Activated CD4-positive, alpha-beta T cell treated with anti-CD3 and anti-CD28 coated beads, Interleukin-2, amount 10 ng/mL, durations not matched to agents 24 days and 14 days (primary cell): ENCODE measurements around the gene UBASH3B. TPM values are rescaled to one million over a fixed set of nuclear protein-coding genes. Genes with fewer than 3 reads are reported as not detected.

ENCODE experiments used
- DNase-seq: peaks from one replicate; pipeline ENCODE4 v3.0.0; 2022
- H3K27ac Mint-ChIP-seq: one replicate; pipeline ENCODE4 v1.8.0; 2022; ENCODE audit warnings: mild to moderate bottlenecking, mixed read lengths
- H3K27me3 Mint-ChIP-seq: one replicate; pipeline ENCODE4 v1.8.0; 2022; ENCODE audit warnings: mixed read lengths
- H3K36me3 Mint-ChIP-seq: one replicate; pipeline ENCODE4 v1.8.0; 2022; ENCODE audit warnings: low read depth, mild to moderate bottlenecking, mixed read lengths
- H3K4me1 Mint-ChIP-seq: one replicate; pipeline ENCODE4 v1.8.0; 2021; ENCODE audit warnings: mixed read lengths
- H3K4me3 Mint-ChIP-seq: one replicate; pipeline ENCODE4 v1.8.0; 2022; ENCODE audit warnings: mild to moderate bottlenecking, moderate library complexity, mixed read lengths
- H3K9me3 Mint-ChIP-seq: one replicate; pipeline ENCODE4 v1.8.0; 2021; ENCODE audit warnings: mixed read lengths
- intact Hi-C: fragments of 100-400 bp; cut with micrococcal nuclease; formaldehyde crosslinking; loops from one replicate; pipeline ENCODE4 v1.15.1; 2023
- total RNA-seq: library from RNA; stranded (reverse); gene quantifications from 2 replicates; pipeline ENCODE4 v1.2.3, GENCODE V29; 2022

UBASH3B gene
- total RNA-seq, 1 donor from 2014 or later: 14.8 TPM

GRCh38 chr11:122692444-122692843 lies 36.9 kb downstream of the UBASH3B start:
- intact Hi-C loops: no loop called here
- Mint-ChIP-seq H3K27me3 (no peaks in the 10 kb centered on the region), H3K36me3 (peaks cover 8% of the 10 kb centered on the region), H3K4me3 (no peak overlapping the region), H3K27ac (peak overlapping the region; percentile 44), H3K9me3 (no peaks in the 10 kb centered on the region), H3K4me1 (peaks cover 52% of the 10 kb centered on the region)
- DNase-seq: no peak

- no peak overlapping the region for H3K4me3 Mint-ChIP-seq
- H3K4me1 Mint-ChIP-seq: peaks cover 59% of the 10 kb centered on the region
- DNase-seq: no peak
- peaks cover 8% of the 10 kb centered on the region for H3K36me3 Mint-ChIP-seq
- no peaks in the 10 kb centered on the region for H3K27me3 Mint-ChIP-seq
- intact Hi-C loops: no loop called here
- no peaks in the 10 kb centered on the region for H3K9me3 Mint-ChIP-seq
- H3K27ac Mint-ChIP-seq: no peak overlapping the region
Observed at GRCh38 chr11:122695076-122695615, 39.6 kb downstream of the UBASH3B start.

- H3K9me3 Mint-ChIP-seq: no peaks in the 10 kb centered on the region
- peaks cover 8% of the 10 kb centered on the region for H3K36me3 Mint-ChIP-seq
- peak overlapping the region; percentile 75 for H3K27ac Mint-ChIP-seq
- peak; percentile 90 for DNase-seq
- H3K4me1 Mint-ChIP-seq: peaks cover 50% of the 10 kb centered on the region
- H3K4me3 Mint-ChIP-seq: peak overlapping the region; percentile 63
- intact Hi-C loops: loop anchor here (1.0 to 2.0 kb wide), 5 partner anchors 22 to 160 kb away; partner anchors contain the start of gene UBASH3B
- peaks cover 1% of the 10 kb centered on the region for H3K27me3 Mint-ChIP-seq
Observed at GRCh38 chr11:122696662-122697061, 41.1 kb downstream of the UBASH3B start.

GRCh38 chr11:122697636-122698167 lies 42.2 kb downstream of the UBASH3B start:
- peak; percentile 79 for DNase-seq
- peaks cover 43% of the 10 kb centered on the region for H3K4me1 Mint-ChIP-seq
- H3K4me3 Mint-ChIP-seq: peak overlapping the region; percentile 63
- intact Hi-C loops: loop anchor here (1.0 to 2.0 kb wide), 4 partner anchors 23 to 159 kb away; partner anchors contain the start of gene UBASH3B
- peaks cover 5% of the 10 kb centered on the region for H3K36me3 Mint-ChIP-seq
- peak overlapping the region; percentile 82 for H3K27ac Mint-ChIP-seq
- H3K27me3 Mint-ChIP-seq: peaks cover 5% of the 10 kb centered on the region
- no peaks in the 10 kb centered on the region for H3K9me3 Mint-ChIP-seq

GRCh38 chr11:122698392-122698791 lies 42.9 kb downstream of the UBASH3B start:
- intact Hi-C loops: no loop called here
- peaks cover 4% of the 10 kb centered on the region for H3K36me3 Mint-ChIP-seq
- no peaks in the 10 kb centered on the region for H3K9me3 Mint-ChIP-seq
- DNase-seq: no peak
- H3K27me3 Mint-ChIP-seq: peaks cover 7% of the 10 kb centered on the region
- H3K4me3 Mint-ChIP-seq: peak overlapping the region; percentile 63
- peak overlapping the region; percentile 82 for H3K27ac Mint-ChIP-seq
- peaks cover 39% of the 10 kb centered on the region for H3K4me1 Mint-ChIP-seq

- H3K27ac Mint-ChIP-seq: no peak overlapping the region
Observed at GRCh38 chr11:122700666-122701065, 45.1 kb downstream of the UBASH3B start.

GRCh38 chr11:122701143-122701542 lies 45.6 kb downstream of the UBASH3B start:
- no peak for DNase-seq
- intact Hi-C loops: no loop called here
- peaks cover 36% of the 10 kb centered on the region for H3K4me1 Mint-ChIP-seq
- no peaks in the 10 kb centered on the region for H3K9me3 Mint-ChIP-seq
- H3K27me3 Mint-ChIP-seq: peaks cover 8% of the 10 kb centered on the region
- H3K36me3 Mint-ChIP-seq: peaks cover 3% of the 10 kb centered on the region
- H3K27ac Mint-ChIP-seq: no peak overlapping the region
- no peak overlapping the region for H3K4me3 Mint-ChIP-seq

More at GRCh38 chr11:122700666-122701065, 45.1 kb downstream of the UBASH3B start:
- intact Hi-C loops: no loop called here
- Mint-ChIP-seq H3K36me3 (peaks cover 3% of the 10 kb centered on the region), H3K4me3 (no peak overlapping the region), H3K4me1 (peaks cover 39% of the 10 kb centered on the region), H3K9me3 (no peaks in the 10 kb centered on the region), H3K27me3 (peaks cover 8% of the 10 kb centered on the region)
- no peak for DNase-seq

- Mint-ChIP-seq H3K4me1 (peaks cover 18% of the 10 kb centered on the region), H3K27ac (peak overlapping the region; percentile 91), H3K27me3 (peaks cover 15% of the 10 kb centered on the region), H3K9me3 (no peaks in the 10 kb centered on the region), H3K36me3 (peaks cover 3% of the 10 kb centered on the region), H3K4me3 (peak overlapping the region; percentile 44)
- no peak for DNase-seq
- intact Hi-C loops: no loop called here
Observed at GRCh38 chr11:122703541-122704272, 48.2 kb downstream of the UBASH3B start.

GRCh38 chr11:122705396-122705795 lies 49.9 kb downstream of the UBASH3B start:
- H3K36me3 Mint-ChIP-seq: peaks cover 3% of the 10 kb centered on the region
- no peaks in the 10 kb centered on the region for H3K9me3 Mint-ChIP-seq
- H3K4me1 Mint-ChIP-seq: peaks cover 16% of the 10 kb centered on the region
- intact Hi-C loops: no loop called here
- DNase-seq: no peak
- H3K27me3 Mint-ChIP-seq: peaks cover 15% of the 10 kb centered on the region
- H3K4me3 Mint-ChIP-seq: no peak overlapping the region
- no peak overlapping the region for H3K27ac Mint-ChIP-seq

- no peak overlapping the region for H3K4me3 Mint-ChIP-seq
- no peak overlapping the region for H3K27ac Mint-ChIP-seq
Observed at GRCh38 chr11:122706291-122707088, 51.0 kb downstream of the UBASH3B start.

GRCh38 chr11:122707111-122707510 lies 51.6 kb downstream of the UBASH3B start:
- Mint-ChIP-seq H3K27ac (no peak overlapping the region), H3K9me3 (no peaks in the 10 kb centered on the region), H3K4me3 (no peak overlapping the region), H3K36me3 (peaks cover 3% of the 10 kb centered on the region), H3K27me3 (peaks cover 10% of the 10 kb centered on the region), H3K4me1 (peaks cover 13% of the 10 kb centered on the region)
- no peak for DNase-seq
- intact Hi-C loops: no loop called here

More at GRCh38 chr11:122706291-122707088, 51.0 kb downstream of the UBASH3B start:
- Mint-ChIP-seq H3K27me3 (peaks cover 15% of the 10 kb centered on the region), H3K9me3 (no peaks in the 10 kb centered on the region), H3K36me3 (peaks cover 3% of the 10 kb centered on the region), H3K4me1 (peaks cover 15% of the 10 kb centered on the region)
- DNase-seq: no peak
- intact Hi-C loops: no loop called here

GRCh38 chr11:122707901-122708300 lies 52.4 kb downstream of the UBASH3B start:
- no peak for DNase-seq
- no peak overlapping the region for H3K4me3 Mint-ChIP-seq
- H3K27me3 Mint-ChIP-seq: peaks cover 10% of the 10 kb centered on the region
- no peaks in the 10 kb centered on the region for H3K9me3 Mint-ChIP-seq
- intact Hi-C loops: no loop called here
- H3K4me1 Mint-ChIP-seq: peaks cover 13% of the 10 kb centered on the region
- H3K27ac Mint-ChIP-seq: no peak overlapping the region
- peaks cover 3% of the 10 kb centered on the region for H3K36me3 Mint-ChIP-seq

GRCh38 chr11:122709039-122709760 lies 53.7 kb downstream of the UBASH3B start:
- no peak overlapping the region for H3K27ac Mint-ChIP-seq
- H3K9me3 Mint-ChIP-seq: no peaks in the 10 kb centered on the region
- H3K4me3 Mint-ChIP-seq: no peak overlapping the region
- peaks cover under 1% of the 10 kb centered on the region for H3K36me3 Mint-ChIP-seq
- intact Hi-C loops: no loop called here
- peaks cover 6% of the 10 kb centered on the region for H3K4me1 Mint-ChIP-seq
- H3K27me3 Mint-ChIP-seq: peaks cover 7% of the 10 kb centered on the region
- no peak for DNase-seq
